Esophagus squamous epithelium (tissue), 5 donors: ENCODE data around the gene TSC2. TPM values are rescaled to one million over a fixed set of nuclear protein-coding genes. Genes with fewer than 3 reads are reported as not detected.

ENCODE experiments used
- DNase-seq: peaks from one replicate; lab custom pipeline; 2025; lab: John Stamatoyannopoulos, UW
- H3K27ac ChIP-seq, 4 donors: fragments of 200-600 bp; sonication (generic); one replicate each; pipeline ENCODE4 v1.5.1; 2016 to 2019; ENCODE audit warnings: mild to moderate bottlenecking in 1 of 4
- H3K27me3 ChIP-seq, 4 donors: fragments of 200-600 bp; sonication (generic); 1 replicate in 3 of 4; 2 replicates in 1 of 4; pipeline versions ENCODE4 v1.5.1 to v1.6.0; 2017 to 2021; ENCODE audit warnings: antibody characterized with exemption in 1 of 4
- H3K36me3 ChIP-seq, 3 donors: fragments of 200-600 bp; sonication (generic); one replicate each; pipeline ENCODE4 v1.5.1; 2016 to 2019
- H3K4me1 ChIP-seq, 3 donors: fragments of 200-600 bp; sonication (generic); one replicate each; pipeline ENCODE4 v1.5.1; 2017 to 2019
- H3K4me3 ChIP-seq, 4 donors: fragments of 200-600 bp; sonication (generic); 1 replicate in 3 of 4; 2 replicates in 1 of 4; pipeline ENCODE4 v1.5.1; 2016 to 2019; ENCODE audit warnings: mild to moderate bottlenecking in 2 of 4, moderate library complexity in 1 of 4
- H3K9me3 ChIP-seq, 3 donors: fragments of 200-600 bp; sonication (generic); one replicate each; pipeline ENCODE4 v1.5.1; 2016 to 2019
- CTCF ChIP-seq, 6 experiments: fragments of 450-650 bp in 4 of 6; fragments of 200-600 bp in 2 of 6; sonication (generic) in 2 of 6; IDR thresholded peaks; one replicate each; pipeline ENCODE4 v1.5.1; 2016 to 2019; ENCODE audit warnings: antibody characterized with exemption in 6 of 6, mild to moderate bottlenecking in 4 of 6, moderate library complexity in 4 of 6
- POLR2A ChIP-seq, 4 donors: fragments of 450-650 bp; IDR thresholded peaks; one replicate each; pipeline ENCODE4 v1.6.1; 2017; ENCODE audit warnings: antibody characterized with exemption in 4 of 4, mild to moderate bottlenecking in 4 of 4, moderate library complexity in 3 of 4
- WGBS, 2 donors: methylation state at CpG; one replicate each; pipeline ENCODE4 v1.1.5; 2018; 5-methylcytosine and 5-hydroxymethylcytosine counted together
- intact Hi-C: fragments of 100-400 bp; cut with DNase I; formaldehyde crosslinking; loops from one replicate; pipeline ENCODE4 v1.15.0; 2022
- total RNA-seq, 4 donors: library from RNA; depleted of rRNA; stranded (reverse); fragments of >200 nt; gene quantifications; one replicate each; pipeline ENCODE4 v1.1.0, GENCODE V29; 2016
- donor health status: DM: yes; HTN: yes; CAD: no.

TSC2 gene
- total RNA-seq, 4 donors from 2014 or later = 22.8 to 79.7 (median 41.2) TPM

- Histone ChIP-seq H3K9me3 (no peaks in the 10 kb centered on the region), H3K27me3 (no peaks in the 10 kb centered on the region), H3K4me3 (no peak overlapping the region), H3K36me3 (peaks cover 23 to 100% (median 38%) of the 10 kb centered on the region in 3 donors), H3K4me1 (peaks cover 13 to 51% (median 21%) of the 10 kb centered on the region in 3 donors), H3K27ac (peak overlapping the region in 3 of 4 donors; percentile 60 to 61 (median 60))
- 66 to 80% methylated on average over 1 to 10 of the region's 35 CpGs for WGBS, 2 donors
- DNase-seq = no peak
- intact Hi-C loops = no loop called here
- no peak for TF ChIP-seq POLR2A (IDR thresholded peaks at IDR 0.05)
- TF ChIP-seq CTCF (IDR thresholded peaks at IDR 0.05) = no peak
These were observed 33.7 kb downstream of the TSC2 start for GRCh38 chr16:2081201-2082084.

GRCh38 chr16:2082171-2082982 is 34.6 kb downstream of the TSC2 start:
- no peak for DNase-seq
- Histone ChIP-seq H3K27me3 (no peaks in the 10 kb centered on the region), H3K4me1 (peaks cover 13 to 61% (median 21%) of the 10 kb centered on the region in 3 donors), H3K27ac (peak overlapping the region in 3 of 4 donors; percentile 60 to 61 (median 60)), H3K4me3 (no peak overlapping the region), H3K9me3 (no peaks in the 10 kb centered on the region), H3K36me3 (peaks cover 25 to 100% (median 38%) of the 10 kb centered on the region in 3 donors)
- 40 to 49% methylated on average over 14 to 16 of the region's 32 CpGs for WGBS, 2 donors
- TF ChIP-seq CTCF (IDR thresholded peaks at IDR 0.05) = peak in 2 of 6 experiments; percentile 10 to 15
- TF ChIP-seq POLR2A (IDR thresholded peaks at IDR 0.05) = peak in 1 of 4 donors; percentile 13
- intact Hi-C loops = no loop called here

- no peak for DNase-seq
These were observed 35.2 kb downstream of the TSC2 start for GRCh38 chr16:2082983-2083364.

GRCh38 chr16:2083409-2083808 is 35.6 kb downstream of the TSC2 start:
- Histone ChIP-seq H3K4me1 (peaks cover 13 to 71% (median 21%) of the 10 kb centered on the region in 3 donors), H3K27me3 (no peaks in the 10 kb centered on the region), H3K4me3 (no peak overlapping the region), H3K27ac (peak overlapping the region in 3 of 4 donors; percentile 4 to 60 (median 21)), H3K9me3 (no peaks in the 10 kb centered on the region), H3K36me3 (peaks cover 25 to 100% (median 42%) of the 10 kb centered on the region in 3 donors)
- no peak for DNase-seq
- 80 to 100% methylated on average over 1 to 2 of the region's 19 CpGs for WGBS, 2 donors
- TF ChIP-seq CTCF (IDR thresholded peaks at IDR 0.05) = no peak
- no peak for TF ChIP-seq POLR2A (IDR thresholded peaks at IDR 0.05)
- intact Hi-C loops = no loop called here

More at GRCh38 chr16:2082983-2083364, 35.2 kb downstream of the TSC2 start:
- intact Hi-C loops = no loop called here
- peaks cover 13 to 67% (median 21%) of the 10 kb centered on the region in 3 donors for H3K4me1 ChIP-seq
- H3K36me3 ChIP-seq = peaks cover 25 to 100% (median 39%) of the 10 kb centered on the region in 3 donors
- H3K4me3 ChIP-seq = no peak overlapping the region
- WGBS, 2 donors = 44% methylated on average over 7 of the region's 16 CpGs; no CpG with 5 or more reads in 1 of the 2 donors
- no peaks in the 10 kb centered on the region for H3K9me3 ChIP-seq
- H3K27me3 ChIP-seq = no peaks in the 10 kb centered on the region
- no peak for TF ChIP-seq POLR2A (IDR thresholded peaks at IDR 0.05)
- TF ChIP-seq CTCF (IDR thresholded peaks at IDR 0.05) = no peak
- H3K27ac ChIP-seq = peak overlapping the region in 3 of 4 donors; percentile 60 to 61 (median 60)
